IMR-90 (cell line): ENCODE data around the gene CEP41. TPM values are rescaled to one million over a fixed set of nuclear protein-coding genes. Genes with fewer than 3 reads are reported as not detected.

Source experiments
- ATAC-seq: fragments of 200-7000 bp; cut with Tn5 transposase; 2 replicates; pipeline ENCODE4 v1.9.1; 2020; ENCODE audit warnings: low read depth, mild to moderate bottlenecking, moderate library complexity
- BruUV-seq: library from RNA; stranded (reverse); fragments of 400-500 nt; replicated peaks from 2 replicates; lab custom pipeline; 2021; lab: Mats Ljungman, UMichigan
- CTCF ChIA-PET: fragments of 300-600 bp; formaldehyde crosslinking; extraction: SDS; loops from one replicate; lab custom pipeline; 2021; ENCODE audit warnings: antibody characterized with exemption; lab: Yijun Ruan, JAX
- POLR2A ChIA-PET: fragments of 300-600 bp; sonication (Branson Sonifier 250); formaldehyde crosslinking; loops from one replicate; lab custom pipeline; 2022; ENCODE audit warnings: antibody characterized with exemption; ENCODE audit not compliant: unreplicated experiment; lab: Charles Lee
- DNase-seq: peaks from one replicate; pipeline ENCODE4 v3.0.0; 2013
- H2AFZ ChIP-seq: replicated peaks from 2 replicates; pipeline ENCODE3; 2013; ENCODE audit warnings: low read length, mild to moderate bottlenecking; ENCODE audit not compliant: poor library complexity
- H2AK5ac ChIP-seq: 2 replicates; pipeline ENCODE4 v1.6.1; 2013; ENCODE audit warnings: low read depth, low read length, inconsistent platforms
- H2AK9ac ChIP-seq: replicated peaks from 2 replicates; pipeline ENCODE3; 2013; ENCODE audit warnings: mild to moderate bottlenecking, low read depth, low read length, moderate library complexity; ENCODE audit not compliant: poor library complexity
- H2BK120ac ChIP-seq: 2 replicates; pipeline ENCODE4 v1.6.1; 2013; ENCODE audit warnings: low read depth, low read length, inconsistent platforms
- H2BK15ac ChIP-seq: 3 replicates; pipeline ENCODE4 v1.6.1; 2013; ENCODE audit warnings: low read depth, low read length, inconsistent platforms
- H2BK20ac ChIP-seq: 2 replicates; pipeline ENCODE4 v1.6.1; 2013; ENCODE audit warnings: low read depth, mild to moderate bottlenecking, inconsistent platforms, low read length, moderate library complexity
- H2BK5ac ChIP-seq: 2 replicates; pipeline ENCODE4 v1.6.1; 2013; ENCODE audit warnings: mild to moderate bottlenecking, low read depth, low read length, inconsistent platforms; ENCODE audit not compliant: poor library complexity, severe bottlenecking
- H3K14ac ChIP-seq: replicated peaks from 2 replicates; pipeline ENCODE4 v1.6.1; 2013; ENCODE audit warnings: low read depth, low read length, inconsistent platforms
- H3K18ac ChIP-seq: 2 replicates; pipeline ENCODE4 v1.6.1; 2013; ENCODE audit warnings: low read depth, low read length, control low read depth
- H3K23ac ChIP-seq: 2 replicates; pipeline ENCODE4 v1.6.1; 2013; ENCODE audit warnings: low read depth, low read length, inconsistent platforms
- H3K27ac ChIP-seq: 2 replicates; pipeline ENCODE4 v1.5.1; 2013; ENCODE audit warnings: mild to moderate bottlenecking, control low read depth, low read length; ENCODE audit not compliant: insufficient read depth
- H3K27me3 ChIP-seq: 2 replicates; pipeline ENCODE4 v1.6.1; 2013; ENCODE audit warnings: low read length; ENCODE audit not compliant: control insufficient read depth, insufficient read depth
- H3K36me3 ChIP-seq: 2 replicates; pipeline ENCODE4 v1.6.1; 2013; ENCODE audit warnings: low read length, mixed read lengths; ENCODE audit not compliant: control insufficient read depth, insufficient read depth
- H3K4ac ChIP-seq: 2 replicates; pipeline ENCODE4 v1.6.1; 2013; ENCODE audit warnings: low read depth, low read length, inconsistent platforms
- H3K4me1 ChIP-seq: 2 replicates; pipeline ENCODE4 v1.6.1; 2013; ENCODE audit warnings: low read length, mixed read lengths; ENCODE audit not compliant: control insufficient read depth, insufficient read depth
- H3K4me2 ChIP-seq: 2 replicates; pipeline ENCODE4 v1.6.1; 2013; ENCODE audit warnings: low read depth, mild to moderate bottlenecking, control low read depth, low read length, moderate library complexity
- H3K4me3 ChIP-seq: 2 replicates; pipeline ENCODE4 v1.5.1; 2013; ENCODE audit warnings: low read depth, mild to moderate bottlenecking, control low read depth, low read length, moderate library complexity; ENCODE audit not compliant: insufficient read depth
- H3K56ac ChIP-seq: 2 replicates; pipeline ENCODE4 v1.6.1; 2013; ENCODE audit warnings: low read length, inconsistent platforms; ENCODE audit not compliant: insufficient read depth; ENCODE audit errors: extremely low read depth
- H3K79me1 ChIP-seq, 2 experiments: 2 replicates each; pipeline ENCODE4 v1.6.1; 2013; ENCODE audit warnings: low read length in 2 of 2, inconsistent platforms in 1 of 2, low read depth in 1 of 2
- H3K9ac ChIP-seq: 2 replicates; pipeline ENCODE4 v1.6.1; 2013; ENCODE audit warnings: low read depth, low read length, control low read depth
- H3K9me1 ChIP-seq: 2 replicates; pipeline ENCODE4 v1.6.1; 2013; ENCODE audit warnings: low read length, inconsistent platforms; ENCODE audit not compliant: insufficient read depth
- H3K9me3 ChIP-seq: 2 replicates; pipeline ENCODE4 v1.6.1; 2013; ENCODE audit warnings: low read length; ENCODE audit not compliant: control insufficient read depth, insufficient read depth
- H4K20me1 ChIP-seq: 2 replicates; pipeline ENCODE4 v1.6.1; 2013; ENCODE audit warnings: low read length, inconsistent platforms; ENCODE audit not compliant: insufficient read depth
- H4K5ac ChIP-seq: 2 replicates; pipeline ENCODE4 v1.6.1; 2013; ENCODE audit warnings: mild to moderate bottlenecking, low read depth, low read length, control low read depth
- H4K8ac ChIP-seq, 2 experiments: 2 replicates each; pipeline ENCODE4 v1.6.1; 2013; ENCODE audit warnings: low read depth in 2 of 2, low read length in 2 of 2, control low read depth in 1 of 2, inconsistent platforms in 1 of 2
- H4K91ac ChIP-seq: 2 replicates; pipeline ENCODE4 v1.6.1; 2013; ENCODE audit warnings: low read depth, low read length, inconsistent platforms; ENCODE audit not compliant: insufficient read depth
- BHLHE40 ChIP-seq: fragments of 150-350 bp; IDR thresholded peaks from 2 replicates; pipeline ENCODE4 v1.6.1; 2016; ENCODE audit warnings: mild to moderate bottlenecking, low read depth, low read length
- CEBPB ChIP-seq: IDR thresholded peaks from 2 replicates; pipeline ENCODE4 v1.6.1; 2012; ENCODE audit warnings: low read depth, low read length, improper control_type of control experiment
- CHD1 ChIP-seq: IDR thresholded peaks from 2 replicates; pipeline ENCODE4 v1.6.1; 2012; ENCODE audit warnings: low read depth, low read length, improper control_type of control experiment
- FOS ChIP-seq: fragments of 150-350 bp; IDR thresholded peaks from 2 replicates; pipeline ENCODE4 v1.6.1; 2016; ENCODE audit warnings: low read depth, low read length
- MAFK ChIP-seq: IDR thresholded peaks from 2 replicates; pipeline ENCODE4 v1.6.1; 2012; ENCODE audit warnings: low read depth, low read length, improper control_type of control experiment
- MAZ ChIP-seq: IDR thresholded peaks from 2 replicates; pipeline ENCODE4 v1.6.1; 2012; ENCODE audit warnings: low read depth, mild to moderate bottlenecking, low read length, improper control_type of control experiment, moderate library complexity, borderline replicate concordance
- MXI1 ChIP-seq: IDR thresholded peaks from 2 replicates; pipeline ENCODE4 v1.6.1; 2012; ENCODE audit warnings: low read depth, mild to moderate bottlenecking, low read length, moderate library complexity, borderline replicate concordance
- POLR2A ChIP-seq: IDR thresholded peaks from 2 replicates; pipeline ENCODE4 v1.6.1; 2012; ENCODE audit warnings: mild to moderate bottlenecking, low read depth, low read length
- RAD21 ChIP-seq: IDR thresholded peaks from 2 replicates; pipeline ENCODE4 v1.6.1; 2012; ENCODE audit warnings: low read length, improper control_type of control experiment
- RFX5 ChIP-seq: IDR thresholded peaks from 2 replicates; pipeline ENCODE4 v1.8.0; 2012; ENCODE audit warnings: low read depth, mild to moderate bottlenecking, low read length, moderate library complexity
- WGBS, 2 experiments: methylation state at CpG; one replicate each; pipeline versions ENCODE4 v1.1.5 to v1.1.7; 2013; ENCODE audit warnings: missing lambda C conversion rate in 2 of 2; ENCODE audit not compliant: insufficient read length in 1 of 2; ENCODE audit errors: extremely low coverage in 2 of 2; 5-methylcytosine and 5-hydroxymethylcytosine counted together
- dilution Hi-C: fragments of 300-500 bp; cut with HindIII; formaldehyde crosslinking; loops from one replicate; pipeline ENCODE4 v1.14.3; 2018; ENCODE audit warnings: low sequenced_read_pairs; ENCODE audit not compliant: unreplicated experiment
- in situ Hi-C: fragments of 300-500 bp; cut with MboI; formaldehyde crosslinking; loops from 3 replicates; pipeline ENCODE4 v1.14.3; 2019; ENCODE audit warnings: low sequenced_read_pairs, inconsistent platforms, mixed read lengths
- intact Hi-C: fragments of 100-400 bp; cut with micrococcal nuclease; formaldehyde crosslinking; loops from 2 replicates; pipeline ENCODE4 v1.10.0; 2022
- polyA plus RNA-seq, 3 experiments: library from polyadenylated mRNA; depleted of rRNA; stranded (reverse); fragments of >200 nt; gene quantifications; 2 replicates each; pipeline ENCODE4 v1.2.3, GENCODE V29; 2012; ENCODE audit warnings: low replicate concordance in 1 of 3
- total RNA-seq: library from RNA; depleted of rRNA; stranded (reverse); fragments of >200 nt; gene quantifications from 2 replicates; pipeline ENCODE4 v1.2.3, GENCODE V29; 2012
- TF ChIP-seq, protein P1 (sequence below): fragments of 150-350 bp; IDR thresholded peaks from 2 replicates; pipeline ENCODE4 v1.6.1; 2017; ENCODE audit warnings: mild to moderate bottlenecking, antibody characterized with exemption, low read length, low read depth

Gene CEP41
- total and polyA plus RNA-seq, 2 of the 4 experiments (the other 2 are of a cell fraction): 12.2 to 21.9 TPM

DNA sequence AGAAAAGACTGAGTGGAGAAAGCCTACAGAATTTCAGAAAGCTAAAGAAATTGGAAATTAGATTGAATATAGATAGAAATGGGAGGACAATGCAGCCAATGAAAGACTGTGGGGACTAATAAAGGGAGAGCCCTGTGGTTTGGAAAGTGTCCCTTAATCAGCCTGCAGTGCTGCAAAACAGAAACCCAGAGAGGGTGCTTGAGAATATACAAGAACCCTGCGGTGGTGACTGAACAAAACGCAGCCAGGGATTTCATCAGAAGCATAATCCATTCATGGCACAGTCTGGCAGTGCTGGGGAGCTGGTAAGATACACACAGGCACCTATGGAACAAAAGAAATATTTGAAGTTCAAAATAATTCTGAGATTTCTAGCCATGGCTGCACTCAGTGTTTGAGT lies 19.1 kb downstream of the CEP41 start:
- Histone ChIP-seq H2AFZ (no peak overlapping the region), H4K5ac (no peak overlapping the region), H2BK20ac (no peak overlapping the region), H3K9me3 (no peaks in the 10 kb centered on the region), H3K9ac (0 out of 2 replicates have a peak overlapping the region, but pooled peaks have one; percentile 6), H3K56ac (no peak overlapping the region), H4K20me1 (no peaks in the 10 kb centered on the region), H3K9me1 (peaks cover 6% of the 10 kb centered on the region; the same call in 1 of the 2 replicates), H2BK15ac (no peak overlapping the region), H3K27ac (no peak overlapping the region), H3K36me3 (no peaks in the 10 kb centered on the region), H3K4me2 (peak overlapping the region; percentile 14; the same call in 1 of the 2 replicates), H2AK5ac (no peak overlapping the region), H4K8ac (peak overlapping the region in 1 of 2 experiments; percentile 31; a peak in 1 of 4 replicates), H3K4me1 (peaks cover 2% of the 10 kb centered on the region; the same call in 1 of the 2 replicates), H4K91ac (no peak overlapping the region), H3K4ac (no peak overlapping the region), H2BK120ac (no peak overlapping the region), H2AK9ac (no peak overlapping the region), H3K27me3 (no peaks in the 10 kb centered on the region), H3K18ac (no peak overlapping the region; the same call in 1 of the 2 replicates), H3K14ac (no peak overlapping the region), H3K4me3 (no peak overlapping the region), H2BK5ac (no peak overlapping the region), H3K79me1 (peaks cover 5 to 18% of the 10 kb centered on the region in 2 experiments; a peak in 3 of 4 replicates), H3K23ac (no peak overlapping the region)
- BruUV-seq: no TSS peak
- WGBS, 2 experiments: no CpG with 5 or more reads among the region's 2 CpGs
- intact Hi-C loops: no loop called here
- ChIA-PET CTCF (no interaction called here), POLR2A (no interaction called here)
- DNase-seq (peak; percentile 37), ATAC-seq (peak; percentile 61)
- no peak for TF ChIP-seq POLR2A
- no peak for TF ChIP-seq MAZ
- TF ChIP-seq CEBPB: no peak
- TF ChIP-seq MAFK: no peak
- TF ChIP-seq RAD21: no peak
- no peak for TF ChIP-seq RFX5
- TF ChIP-seq FOS: no peak
- TF ChIP-seq, protein P1, sequence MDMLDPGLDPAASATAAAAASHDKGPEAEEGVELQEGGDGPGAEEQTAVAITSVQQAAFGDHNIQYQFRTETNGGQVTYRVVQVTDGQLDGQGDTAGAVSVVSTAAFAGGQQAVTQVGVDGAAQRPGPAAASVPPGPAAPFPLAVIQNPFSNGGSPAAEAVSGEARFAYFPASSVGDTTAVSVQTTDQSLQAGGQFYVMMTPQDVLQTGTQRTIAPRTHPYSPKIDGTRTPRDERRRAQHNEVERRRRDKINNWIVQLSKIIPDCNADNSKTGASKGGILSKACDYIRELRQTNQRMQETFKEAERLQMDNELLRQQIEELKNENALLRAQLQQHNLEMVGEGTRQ: no peak
- TF ChIP-seq CHD1: no peak
- no peak for TF ChIP-seq BHLHE40
- TF ChIP-seq MXI1: no peak
- in situ Hi-C loops: no loop called here
- dilution Hi-C loops: no loop called here
